ENCODE data around the gene DNAH2. TPM values are rescaled to one million over a fixed set of nuclear protein-coding genes. Genes with fewer than 3 reads are reported as not detected.

Gene DNAH2
- polyA plus RNA-seq, 1 of the 3 experiments (the other 2 are of a cell fraction), result 0.13 TPM

DNA sequence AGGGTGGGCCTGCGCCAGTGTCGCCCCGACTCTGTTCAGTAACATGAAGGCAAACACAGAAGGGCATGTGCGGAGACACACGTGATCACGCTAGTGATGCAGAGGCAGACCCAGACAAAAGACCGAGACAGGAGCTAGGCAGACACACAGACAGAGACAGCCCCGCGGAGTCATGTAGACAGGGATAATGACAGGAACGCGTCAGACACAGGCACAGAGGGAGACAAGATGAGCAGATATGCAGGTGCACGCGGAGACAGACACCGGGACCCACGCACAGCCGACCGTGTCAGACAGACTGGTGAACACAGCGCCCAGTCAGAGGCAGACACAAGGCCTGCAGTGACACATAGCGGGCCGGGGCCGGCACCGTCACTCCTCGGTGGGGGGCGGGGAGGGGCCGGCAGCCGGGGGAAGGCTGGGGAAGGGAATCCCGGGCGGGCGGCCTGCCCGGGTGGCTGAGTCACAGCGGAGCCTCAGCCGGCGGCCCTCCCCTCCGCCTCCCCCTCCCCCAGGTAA is 123.9 kb downstream of the DNAH2 start (continued):
- TF ChIP-seq, protein P1, sequence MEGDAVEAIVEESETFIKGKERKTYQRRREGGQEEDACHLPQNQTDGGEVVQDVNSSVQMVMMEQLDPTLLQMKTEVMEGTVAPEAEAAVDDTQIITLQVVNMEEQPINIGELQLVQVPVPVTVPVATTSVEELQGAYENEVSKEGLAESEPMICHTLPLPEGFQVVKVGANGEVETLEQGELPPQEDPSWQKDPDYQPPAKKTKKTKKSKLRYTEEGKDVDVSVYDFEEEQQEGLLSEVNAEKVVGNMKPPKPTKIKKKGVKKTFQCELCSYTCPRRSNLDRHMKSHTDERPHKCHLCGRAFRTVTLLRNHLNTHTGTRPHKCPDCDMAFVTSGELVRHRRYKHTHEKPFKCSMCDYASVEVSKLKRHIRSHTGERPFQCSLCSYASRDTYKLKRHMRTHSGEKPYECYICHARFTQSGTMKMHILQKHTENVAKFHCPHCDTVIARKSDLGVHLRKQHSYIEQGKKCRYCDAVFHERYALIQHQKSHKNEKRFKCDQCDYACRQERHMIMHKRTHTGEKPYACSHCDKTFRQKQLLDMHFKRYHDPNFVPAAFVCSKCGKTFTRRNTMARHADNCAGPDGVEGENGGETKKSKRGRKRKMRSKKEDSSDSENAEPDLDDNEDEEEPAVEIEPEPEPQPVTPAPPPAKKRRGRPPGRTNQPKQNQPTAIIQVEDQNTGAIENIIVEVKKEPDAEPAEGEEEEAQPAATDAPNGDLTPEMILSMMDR (IDR thresholded peaks at IDR 0.05), result peak; percentile 45
- TF ChIP-seq JUND (IDR thresholded peaks at IDR 0.05), result peak; percentile 39; the same call in 1 of the 2 replicates
- TF ChIP-seq TCF12 (IDR thresholded peaks at IDR 0.05), result peak; percentile 34; the same call in 1 of the 2 replicates
- TF ChIP-seq RXRA (IDR thresholded peaks at IDR 0.05; ENCODE audit: borderline replicate concordance, low read depth), result no peak

DNA sequence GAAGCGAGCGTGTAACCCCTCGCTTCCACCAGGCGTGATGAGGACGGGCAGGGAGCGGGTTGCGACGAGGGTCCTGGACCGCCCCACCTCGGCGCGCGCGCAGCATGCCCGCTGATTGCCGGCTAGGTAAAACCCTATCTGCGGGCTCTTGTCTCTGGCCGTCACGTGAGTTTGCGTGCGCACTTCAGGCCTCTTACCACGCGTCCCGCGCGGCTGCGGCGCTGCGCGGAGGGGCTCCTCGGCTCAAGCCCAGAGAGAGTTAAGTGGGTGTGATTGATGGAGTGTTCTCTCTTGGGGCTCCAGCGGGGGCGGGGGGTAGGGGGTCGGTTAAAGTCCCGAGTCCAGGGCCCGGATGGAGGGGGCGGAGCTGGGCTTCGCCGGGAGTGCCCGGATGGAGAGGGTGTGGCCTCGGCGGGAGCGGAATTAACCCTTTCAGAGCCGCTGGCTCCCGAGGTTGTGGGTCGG is 124.4 kb downstream of the DNAH2 start:
- peaks cover 8 to 26% of the 10 kb centered on the region in 2 experiments for H3K36me3 ChIP-seq (replicated peaks in 1 of 2; ENCODE audit: control insufficient read depth in 1 of 2, insufficient read depth in 2 of 2, low read length in 1 of 2)
- peaks cover 46% of the 10 kb centered on the region for H4K20me1 ChIP-seq (ENCODE audit: insufficient read depth)
- WGBS (ENCODE audit: low lambda C conversion rate), result 0% methylated on average over 10 of the region's 46 CpGs
- H3K27me3 ChIP-seq (ENCODE audit: insufficient read depth), result no peaks in the 10 kb centered on the region
- peak overlapping the region; percentile 92 for H3K4me2 ChIP-seq
- H3F3A ChIP-seq (replicated peaks; ENCODE audit: insufficient read depth), result peaks cover 44% of the 10 kb centered on the region
- no peaks in the 10 kb centered on the region for H3K9me3 ChIP-seq
- H2AFZ ChIP-seq (ENCODE audit: low read depth), result peak overlapping the region; percentile 42; the same call in 1 of the 2 replicates
- DNase-seq, result peak; percentile 94
- H3K4me3 ChIP-seq (ENCODE audit: low read depth in 2 of 2, low read length in 1 of 2), result peak overlapping the region; percentile 66 to 67
- ChIA-PET POLR2A (interaction anchor here (0.7 to 2.2 kb wide), 5 partner anchors 9 to 155 kb away, joined by 3 to 9 read pairs (median 4); partner anchors contain the start of genes CHD3, CYB5D1, KDM6B and NAA38), CTCF (interaction anchor here (0.9 to 2.1 kb wide), 5 partner anchors 17 to 200 kb away, joined by 4 to 6 read pairs (median 5); no protein-coding TSS in a partner anchor)
- H3K9ac ChIP-seq, result peak overlapping the region; percentile 99
- H3K79me2 ChIP-seq (ENCODE audit: insufficient read depth), result peaks cover 71% of the 10 kb centered on the region
- H3K4me1 ChIP-seq (ENCODE audit: control insufficient read depth in 1 of 2, insufficient read depth in 2 of 2, low read depth in 1 of 2, low read length in 1 of 2), result peaks cover 36 to 45% of the 10 kb centered on the region in 2 experiments
- no peaks in the 10 kb centered on the region for H3K9me2 ChIP-seq
- H3K27ac ChIP-seq (ENCODE audit: low read depth in 2 of 2, low read length in 1 of 2), result peak overlapping the region; percentile 95 to 100
- TF ChIP-seq FOXM1 (IDR thresholded peaks at IDR 0.05; ENCODE audit: low read depth) (no peak), ZBTB33 (IDR thresholded peaks at IDR 0.05; ENCODE audit: borderline replicate concordance, low read depth) (no peak), USF1 (IDR thresholded peaks at IDR 0.05; ENCODE audit: borderline replicate concordance, low read depth) (peak; percentile 72), SMC3 (IDR thresholded peaks at IDR 0.05; ENCODE audit: low read depth, low read length) (no peak), RFX5 (IDR thresholded peaks at IDR 0.05; ENCODE audit: low read length) (no peak), NRF1 (IDR thresholded peaks at IDR 0.05; ENCODE audit: low read depth, low read length) (0 out of 2 replicates have a peak, but pooled peaks have one; percentile 27), MXI1 (IDR thresholded peaks at IDR 0.05; ENCODE audit: low read depth, low read length) (no peak; the same call in 1 of the 2 replicates), GATA2 (CRISPR knock-in tag; IDR thresholded peaks at IDR 0.05) (no peak), MEF2A (IDR thresholded peaks at IDR 0.05; ENCODE audit: borderline replicate concordance, low read depth) (no peak), TAF1 (IDR thresholded peaks at IDR 0.05; ENCODE audit: borderline replicate concordance, low read depth, low read length) (peak; percentile 22; the same call in 1 of the 2 replicates), MAX (IDR thresholded peaks at IDR 0.05; ENCODE audit: low read depth) (no peak), SIN3A (IDR thresholded peaks at IDR 0.05; ENCODE audit: borderline replicate concordance, low read depth, low read length) (no peak), USF2 (IDR thresholded peaks at IDR 0.05; ENCODE audit: borderline replicate concordance, low read depth, low read length) (no peak)
- TF ChIP-seq, protein P2, sequence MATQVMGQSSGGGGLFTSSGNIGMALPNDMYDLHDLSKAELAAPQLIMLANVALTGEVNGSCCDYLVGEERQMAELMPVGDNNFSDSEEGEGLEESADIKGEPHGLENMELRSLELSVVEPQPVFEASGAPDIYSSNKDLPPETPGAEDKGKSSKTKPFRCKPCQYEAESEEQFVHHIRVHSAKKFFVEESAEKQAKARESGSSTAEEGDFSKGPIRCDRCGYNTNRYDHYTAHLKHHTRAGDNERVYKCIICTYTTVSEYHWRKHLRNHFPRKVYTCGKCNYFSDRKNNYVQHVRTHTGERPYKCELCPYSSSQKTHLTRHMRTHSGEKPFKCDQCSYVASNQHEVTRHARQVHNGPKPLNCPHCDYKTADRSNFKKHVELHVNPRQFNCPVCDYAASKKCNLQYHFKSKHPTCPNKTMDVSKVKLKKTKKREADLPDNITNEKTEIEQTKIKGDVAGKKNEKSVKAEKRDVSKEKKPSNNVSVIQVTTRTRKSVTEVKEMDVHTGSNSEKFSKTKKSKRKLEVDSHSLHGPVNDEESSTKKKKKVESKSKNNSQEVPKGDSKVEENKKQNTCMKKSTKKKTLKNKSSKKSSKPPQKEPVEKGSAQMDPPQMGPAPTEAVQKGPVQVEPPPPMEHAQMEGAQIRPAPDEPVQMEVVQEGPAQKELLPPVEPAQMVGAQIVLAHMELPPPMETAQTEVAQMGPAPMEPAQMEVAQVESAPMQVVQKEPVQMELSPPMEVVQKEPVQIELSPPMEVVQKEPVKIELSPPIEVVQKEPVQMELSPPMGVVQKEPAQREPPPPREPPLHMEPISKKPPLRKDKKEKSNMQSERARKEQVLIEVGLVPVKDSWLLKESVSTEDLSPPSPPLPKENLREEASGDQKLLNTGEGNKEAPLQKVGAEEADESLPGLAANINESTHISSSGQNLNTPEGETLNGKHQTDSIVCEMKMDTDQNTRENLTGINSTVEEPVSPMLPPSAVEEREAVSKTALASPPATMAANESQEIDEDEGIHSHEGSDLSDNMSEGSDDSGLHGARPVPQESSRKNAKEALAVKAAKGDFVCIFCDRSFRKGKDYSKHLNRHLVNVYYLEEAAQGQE (IDR thresholded peaks at IDR 0.05; ENCODE audit: low read depth, low read length), result 0 out of 2 replicates have a peak, but pooled peaks have one; percentile 2
- TF ChIP-seq, protein P3, sequence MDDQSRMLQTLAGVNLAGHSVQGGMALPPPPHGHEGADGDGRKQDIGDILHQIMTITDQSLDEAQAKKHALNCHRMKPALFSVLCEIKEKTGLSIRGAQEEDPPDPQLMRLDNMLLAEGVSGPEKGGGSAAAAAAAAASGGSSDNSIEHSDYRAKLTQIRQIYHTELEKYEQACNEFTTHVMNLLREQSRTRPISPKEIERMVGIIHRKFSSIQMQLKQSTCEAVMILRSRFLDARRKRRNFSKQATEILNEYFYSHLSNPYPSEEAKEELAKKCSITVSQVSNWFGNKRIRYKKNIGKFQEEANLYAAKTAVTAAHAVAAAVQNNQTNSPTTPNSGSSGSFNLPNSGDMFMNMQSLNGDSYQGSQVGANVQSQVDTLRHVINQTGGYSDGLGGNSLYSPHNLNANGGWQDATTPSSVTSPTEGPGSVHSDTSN (IDR thresholded peaks at IDR 0.05), result no peak; the same call in none of the 2 replicates

All from SK-N-SH (cell line).